ENCODE results near the gene CAVIN4.

The CAVIN4 gene

DNA sequence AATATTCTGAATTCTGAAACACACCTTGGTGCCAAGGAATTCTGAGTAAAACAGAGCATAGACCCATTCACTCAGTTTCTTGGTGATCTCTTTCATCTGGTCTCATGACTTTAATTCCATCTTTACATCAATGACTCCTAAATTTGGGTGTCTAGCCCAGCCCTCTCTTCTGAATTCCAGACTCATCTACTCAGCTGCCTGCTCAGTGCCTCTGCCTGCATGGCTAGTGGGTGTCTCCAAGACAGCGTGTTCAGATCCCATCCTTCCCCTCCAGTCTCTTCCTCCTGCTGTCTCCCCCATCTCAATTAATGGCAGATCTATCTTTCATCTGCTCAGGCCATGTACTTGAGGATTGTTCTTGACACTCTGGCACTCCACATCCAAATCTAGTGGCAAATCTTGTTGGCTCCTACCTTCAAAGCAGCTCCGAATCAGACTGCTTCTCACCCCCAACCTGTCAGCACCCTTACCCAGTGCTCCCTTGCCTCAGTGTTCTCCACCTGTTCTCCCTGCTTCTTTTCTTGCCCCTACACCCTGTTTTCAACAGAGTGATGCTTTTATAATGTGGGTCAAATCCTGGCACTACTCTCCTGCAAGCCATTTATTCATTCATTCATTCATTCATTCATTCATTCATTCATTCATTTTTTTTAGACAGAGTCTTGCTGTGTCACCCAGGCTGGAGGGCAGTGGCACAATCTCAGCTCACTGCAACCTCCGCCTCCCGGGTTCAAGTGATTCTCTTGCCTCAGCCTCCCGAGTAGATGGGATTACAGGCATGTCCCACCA, 5.3 kb downstream of the CAVIN4 start:
- H3K4me3 ChIP-seq (replicated peaks; ENCODE audit: low read depth, low read length) = no peak overlapping the region
- H3K36me3 ChIP-seq (ENCODE audit: control insufficient read depth, insufficient read depth, low read length) = no peaks in the 10 kb centered on the region
- TF ChIP-seq, protein P1, sequence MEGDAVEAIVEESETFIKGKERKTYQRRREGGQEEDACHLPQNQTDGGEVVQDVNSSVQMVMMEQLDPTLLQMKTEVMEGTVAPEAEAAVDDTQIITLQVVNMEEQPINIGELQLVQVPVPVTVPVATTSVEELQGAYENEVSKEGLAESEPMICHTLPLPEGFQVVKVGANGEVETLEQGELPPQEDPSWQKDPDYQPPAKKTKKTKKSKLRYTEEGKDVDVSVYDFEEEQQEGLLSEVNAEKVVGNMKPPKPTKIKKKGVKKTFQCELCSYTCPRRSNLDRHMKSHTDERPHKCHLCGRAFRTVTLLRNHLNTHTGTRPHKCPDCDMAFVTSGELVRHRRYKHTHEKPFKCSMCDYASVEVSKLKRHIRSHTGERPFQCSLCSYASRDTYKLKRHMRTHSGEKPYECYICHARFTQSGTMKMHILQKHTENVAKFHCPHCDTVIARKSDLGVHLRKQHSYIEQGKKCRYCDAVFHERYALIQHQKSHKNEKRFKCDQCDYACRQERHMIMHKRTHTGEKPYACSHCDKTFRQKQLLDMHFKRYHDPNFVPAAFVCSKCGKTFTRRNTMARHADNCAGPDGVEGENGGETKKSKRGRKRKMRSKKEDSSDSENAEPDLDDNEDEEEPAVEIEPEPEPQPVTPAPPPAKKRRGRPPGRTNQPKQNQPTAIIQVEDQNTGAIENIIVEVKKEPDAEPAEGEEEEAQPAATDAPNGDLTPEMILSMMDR (IDR thresholded peaks at IDR 0.05; ENCODE audit: insufficient read depth, low read length, poor library complexity, severe bottlenecking) = no peak
- DNase-seq (ENCODE audit: extremely low read depth, insufficient read length) = no peak
- no peaks in the 10 kb centered on the region for H3K27me3 ChIP-seq (replicated peaks; ENCODE audit: control insufficient read depth, insufficient read depth, low read length)

DNA sequence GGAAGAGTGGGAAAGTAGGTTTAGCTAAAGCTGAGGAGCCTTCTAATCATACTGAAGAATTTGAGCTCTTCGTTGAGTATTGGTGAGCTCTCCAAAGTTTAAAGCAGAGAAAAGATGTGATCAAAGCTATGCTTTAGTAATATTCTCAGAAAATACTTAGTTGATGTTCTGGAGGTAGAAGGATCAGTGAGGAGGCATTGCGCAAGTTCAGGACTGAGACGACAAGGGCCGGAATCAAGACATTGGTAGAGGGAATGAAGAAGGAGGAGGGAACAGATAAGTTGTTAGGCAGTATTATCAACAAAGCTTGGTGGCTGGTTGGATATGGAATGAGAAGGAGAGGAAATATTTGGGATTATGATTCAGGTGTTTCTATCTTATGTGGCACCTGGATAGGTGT, 7.1 kb downstream of the CAVIN4 start:
- no peak overlapping the region for H3K4me3 ChIP-seq (replicated peaks; ENCODE audit: low read depth, low read length)

DNA sequence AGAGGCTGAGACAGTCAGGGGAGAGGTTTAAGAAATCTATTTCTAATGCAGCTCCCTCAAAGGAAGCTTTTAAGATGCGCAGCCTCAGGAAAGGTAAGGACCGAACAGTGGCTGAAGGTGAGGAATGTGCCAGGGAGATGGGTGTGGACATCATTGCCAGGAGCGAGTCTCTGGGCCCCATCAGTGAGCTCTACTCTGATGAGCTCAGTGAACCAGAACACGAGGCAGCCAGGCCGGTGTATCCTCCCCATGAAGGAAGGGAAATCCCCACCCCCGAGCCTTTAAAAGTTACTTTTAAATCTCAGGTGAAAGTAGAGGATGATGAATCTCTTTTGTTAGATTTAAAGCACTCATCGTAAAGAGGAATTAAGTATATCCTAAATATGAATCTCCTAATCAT, 8.2 kb downstream of the CAVIN4 start:
- Histone ChIP-seq H3K36me3 (ENCODE audit: control insufficient read depth, insufficient read depth, low read length) (no peaks in the 10 kb centered on the region), H3K4me3 (replicated peaks; ENCODE audit: low read depth, low read length) (no peak overlapping the region), H3K27me3 (replicated peaks; ENCODE audit: control insufficient read depth, insufficient read depth, low read length) (no peaks in the 10 kb centered on the region)
- TF ChIP-seq, protein P1 (IDR thresholded peaks at IDR 0.05; ENCODE audit: insufficient read depth, low read length, poor library complexity, severe bottlenecking) = no peak
- no peak for DNase-seq (ENCODE audit: extremely low read depth, insufficient read length)

More for the DNA sequence above, 7.1 kb downstream of the CAVIN4 start:
- no peaks in the 10 kb centered on the region for H3K27me3 ChIP-seq (replicated peaks; ENCODE audit: control insufficient read depth, insufficient read depth, low read length)
- no peaks in the 10 kb centered on the region for H3K36me3 ChIP-seq (ENCODE audit: control insufficient read depth, insufficient read depth, low read length)
- TF ChIP-seq, protein P1 (IDR thresholded peaks at IDR 0.05; ENCODE audit: insufficient read depth, low read length, poor library complexity, severe bottlenecking) = no peak
- no peak for DNase-seq (ENCODE audit: extremely low read depth, insufficient read length)

DNA sequence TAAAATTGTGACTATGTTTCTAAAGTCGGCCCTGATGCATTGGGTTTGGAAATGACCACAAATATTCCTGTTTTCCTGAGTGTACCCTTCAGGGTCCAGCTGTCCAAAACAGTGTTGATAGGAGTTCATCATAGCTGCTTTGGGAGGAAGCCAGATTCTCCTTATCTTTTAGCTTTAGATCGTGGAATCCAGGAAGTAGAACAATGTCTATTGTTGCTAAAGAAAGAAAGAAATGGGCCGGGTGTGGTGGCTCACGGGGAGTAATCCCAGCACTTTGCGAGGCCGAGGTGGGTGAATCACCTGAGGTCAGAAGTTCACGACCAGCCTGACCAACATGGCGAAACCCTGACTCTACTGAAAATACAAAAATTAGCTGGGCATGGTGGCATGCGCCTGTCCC, 9.5 kb downstream of the CAVIN4 start:
- Histone ChIP-seq H3K4me3 (replicated peaks; ENCODE audit: low read depth, low read length) (no peak overlapping the region), H3K36me3 (ENCODE audit: control insufficient read depth, insufficient read depth, low read length) (no peaks in the 10 kb centered on the region), H3K27me3 (replicated peaks; ENCODE audit: control insufficient read depth, insufficient read depth, low read length) (no peaks in the 10 kb centered on the region)
- TF ChIP-seq, protein P1 (IDR thresholded peaks at IDR 0.05; ENCODE audit: insufficient read depth, low read length, poor library complexity, severe bottlenecking) = no peak
- DNase-seq (ENCODE audit: extremely low read depth, insufficient read length) = no peak

DNA sequence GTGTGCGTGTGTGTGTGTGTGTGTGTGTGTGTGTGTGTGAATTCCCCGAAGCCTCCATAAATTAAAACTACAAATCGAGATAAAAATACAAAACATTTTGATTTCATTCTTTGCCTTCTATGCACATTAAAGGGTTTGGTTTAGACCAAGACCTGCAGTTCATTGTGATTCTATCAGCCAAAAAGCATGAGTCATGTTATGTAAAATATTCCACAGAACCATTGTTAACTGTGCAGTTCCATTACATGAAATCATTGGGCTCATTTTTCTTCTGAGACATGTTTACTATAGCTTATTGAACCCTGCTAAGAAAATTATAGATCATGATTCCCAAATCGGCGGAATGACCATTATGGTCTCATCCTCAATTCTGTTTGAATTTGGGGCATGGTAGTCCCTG, 11.7 kb downstream of the CAVIN4 start:
- Histone ChIP-seq H3K36me3 (ENCODE audit: control insufficient read depth, insufficient read depth, low read length) (no peaks in the 10 kb centered on the region), H3K4me3 (replicated peaks; ENCODE audit: low read depth, low read length) (no peak overlapping the region), H3K27me3 (replicated peaks; ENCODE audit: control insufficient read depth, insufficient read depth, low read length) (no peaks in the 10 kb centered on the region)
- DNase-seq (ENCODE audit: extremely low read depth, insufficient read length) = no peak
- TF ChIP-seq, protein P1 (IDR thresholded peaks at IDR 0.05; ENCODE audit: insufficient read depth, low read length, poor library complexity, severe bottlenecking) = no peak
